HTR-8/SVneo (cell line): ENCODE data around the gene IDUA.

Experiments used
- DNase-seq: peaks from one replicate; pipeline ENCODE4 v3.0.0; 2011; ENCODE audit warnings: low spot score, mixed read lengths; ENCODE audit not compliant: insufficient read length
- FAIRE-seq: peaks from 2 replicates; lab custom pipeline; 2011; peaks lifted over from hg19 to GRCh38; lab: Jason Lieb, UNC

Gene IDUA

DNA sequence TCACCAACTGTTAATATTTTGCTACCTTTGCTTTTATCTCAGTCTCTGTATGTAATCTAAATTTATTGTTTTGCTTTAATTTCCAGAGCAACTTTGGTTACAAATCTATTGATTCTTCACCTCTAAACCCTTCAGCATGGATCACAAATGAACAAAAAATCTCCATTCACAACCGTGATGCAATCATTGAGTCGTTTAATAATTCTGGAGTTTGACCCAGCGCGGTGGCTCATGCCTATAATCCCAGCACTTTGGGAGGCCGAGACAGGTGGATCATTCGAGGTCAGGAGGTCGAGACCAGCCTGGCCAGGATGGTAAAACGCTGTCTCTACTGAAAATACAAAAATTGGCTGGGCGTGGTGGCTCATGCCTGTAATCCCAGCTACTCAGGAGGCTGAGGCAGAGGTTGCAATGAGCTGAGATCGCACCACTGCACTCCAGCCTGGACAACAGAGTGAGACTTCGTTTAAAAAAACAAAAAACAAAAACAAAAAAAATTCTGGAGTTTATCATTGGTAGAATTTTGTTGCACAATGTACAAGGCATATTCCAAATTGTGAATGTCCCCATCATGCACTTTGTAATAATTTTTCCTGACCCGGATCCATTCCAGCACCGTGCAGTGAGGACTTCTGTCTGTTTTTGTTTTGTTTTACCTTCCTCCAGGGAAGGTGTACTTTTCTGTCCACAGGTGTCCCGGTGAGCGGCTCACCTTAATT, 2.3 kb upstream of the IDUA start:
- DNase-seq = no peak
- no peak for FAIRE-seq

GRCh38 chr4:985123-985830, 1.6 kb upstream of the IDUA start:
- DNase-seq (no peak), FAIRE-seq (no peak)

DNA sequence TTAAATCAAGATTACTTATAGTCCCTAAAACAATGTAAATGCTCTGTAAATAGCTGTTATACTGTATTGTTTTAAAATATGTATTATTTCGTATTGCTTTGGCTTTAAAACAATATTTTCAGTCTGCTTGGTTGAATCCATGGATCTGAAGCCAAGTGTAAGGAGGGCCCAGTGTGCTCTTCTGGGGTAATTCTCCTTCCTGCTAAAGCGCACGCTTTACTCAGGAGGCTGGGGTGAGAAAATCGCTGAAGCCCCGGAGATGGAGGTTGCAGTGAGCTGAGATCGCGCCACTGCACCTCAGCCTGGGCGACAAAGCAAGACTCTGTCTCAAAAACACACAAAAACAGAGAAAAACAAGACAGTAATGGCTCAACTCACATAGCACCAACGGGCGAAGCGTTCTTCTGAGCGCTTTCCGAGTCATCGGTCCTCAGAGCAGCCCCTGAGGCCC, 391 bp upstream of the IDUA start:
- FAIRE-seq (no peak), DNase-seq (no peak)

GRCh38 chr4:987624-988513, 1.0 kb downstream of the IDUA start:
- no peak for DNase-seq
- peak; percentile 82 for FAIRE-seq

DNA sequence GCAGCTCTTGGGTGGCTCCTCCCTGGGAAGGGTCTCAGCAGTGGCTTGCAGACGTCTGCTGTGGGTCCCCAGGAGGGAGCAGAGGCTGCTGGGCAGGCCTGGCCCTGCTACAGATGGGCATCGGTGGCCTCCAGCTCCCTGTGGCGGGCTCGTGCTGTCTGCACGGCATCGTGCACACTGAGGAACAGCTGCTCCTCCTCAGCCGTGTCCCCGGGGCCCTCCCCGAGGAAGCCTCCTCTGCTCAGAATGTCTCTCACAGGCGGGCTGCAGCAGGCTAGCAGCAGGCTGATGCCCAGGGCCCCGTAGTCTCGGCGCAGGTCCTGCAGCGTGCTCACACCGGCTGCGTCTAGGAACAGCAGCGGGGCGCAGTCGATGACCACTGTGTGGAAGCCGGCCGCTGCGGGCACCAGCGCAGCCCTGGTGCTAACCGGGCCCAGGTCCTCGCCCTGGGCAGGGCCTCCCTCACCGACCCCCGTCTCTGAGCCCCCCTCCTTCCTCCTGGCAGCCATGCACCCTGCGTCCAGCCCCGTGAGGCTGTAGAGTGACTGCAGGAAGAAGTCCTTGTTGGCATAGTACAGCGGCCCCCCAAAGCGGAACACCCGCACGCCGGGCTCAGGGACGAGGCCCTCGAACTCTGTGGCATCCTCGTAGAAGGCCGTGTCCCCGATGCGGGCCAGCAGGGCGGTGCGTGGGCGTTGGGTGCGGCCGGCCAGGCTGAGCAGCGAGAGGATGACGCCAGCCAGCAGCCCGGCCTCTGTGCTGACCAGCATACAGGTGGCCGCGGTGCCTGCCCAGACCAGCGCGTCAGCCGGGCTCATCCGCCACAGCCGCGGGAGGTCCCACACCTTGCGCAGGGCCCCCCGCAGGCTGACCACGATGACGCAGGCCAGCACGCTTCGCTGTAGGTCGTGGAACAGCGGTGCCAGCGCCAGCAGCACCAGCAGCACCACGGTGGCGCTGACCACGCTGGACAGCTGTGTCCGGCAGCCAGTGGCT, 2.2 kb downstream of the IDUA start:
- DNase-seq (no peak), FAIRE-seq (no peak)

GRCh38 chr4:989722-990471, 3.1 kb downstream of the IDUA start:
- FAIRE-seq (no peak), DNase-seq (no peak)

- FAIRE-seq = no peak
These were observed 4.0 kb downstream of the IDUA start for GRCh38 chr4:990746-991367.

DNA sequence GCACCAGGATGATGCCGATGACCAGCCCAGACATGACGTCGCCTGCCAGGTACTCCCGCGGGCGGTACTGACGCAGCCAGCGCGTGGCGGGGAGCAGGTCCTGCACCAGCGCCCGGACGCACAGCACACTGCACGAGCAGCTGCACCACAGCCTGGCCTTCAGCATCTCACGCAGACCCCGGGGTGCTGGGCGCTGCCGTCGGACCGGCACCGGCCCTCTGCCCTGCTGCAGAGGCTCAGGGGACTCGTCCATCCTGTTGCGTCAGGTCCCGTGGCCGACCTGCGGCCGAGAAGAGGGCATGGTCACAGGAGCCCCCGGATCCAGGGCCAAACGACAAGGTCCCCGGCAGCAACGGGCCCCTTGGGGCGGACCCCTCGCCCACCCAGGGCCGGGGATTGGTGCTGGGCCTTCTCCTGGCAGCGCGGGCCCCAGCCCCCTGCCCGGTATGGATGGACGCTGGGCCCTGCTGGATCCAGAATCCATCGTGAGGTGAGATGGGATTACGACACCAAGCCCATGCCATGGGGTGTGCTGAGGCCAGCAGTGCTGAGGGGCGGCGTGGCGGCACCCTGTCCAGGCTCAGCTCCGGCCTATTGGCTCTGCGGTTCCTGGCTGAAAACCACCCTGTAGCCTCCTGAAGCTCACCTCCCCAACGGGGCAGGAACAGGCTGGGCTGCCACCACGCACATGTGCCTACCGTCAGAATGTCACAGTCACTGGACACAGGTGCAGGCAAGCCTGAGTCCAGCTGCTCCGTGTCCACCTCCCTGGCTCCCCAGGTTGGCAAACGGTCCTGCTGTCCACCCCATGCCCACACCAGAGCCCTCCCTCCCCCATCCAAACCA, 4.8 kb downstream of the IDUA start:
- DNase-seq (no peak), FAIRE-seq (no peak)

More at GRCh38 chr4:990746-991367, 4.0 kb downstream of the IDUA start:
- no peak for DNase-seq

DNA sequence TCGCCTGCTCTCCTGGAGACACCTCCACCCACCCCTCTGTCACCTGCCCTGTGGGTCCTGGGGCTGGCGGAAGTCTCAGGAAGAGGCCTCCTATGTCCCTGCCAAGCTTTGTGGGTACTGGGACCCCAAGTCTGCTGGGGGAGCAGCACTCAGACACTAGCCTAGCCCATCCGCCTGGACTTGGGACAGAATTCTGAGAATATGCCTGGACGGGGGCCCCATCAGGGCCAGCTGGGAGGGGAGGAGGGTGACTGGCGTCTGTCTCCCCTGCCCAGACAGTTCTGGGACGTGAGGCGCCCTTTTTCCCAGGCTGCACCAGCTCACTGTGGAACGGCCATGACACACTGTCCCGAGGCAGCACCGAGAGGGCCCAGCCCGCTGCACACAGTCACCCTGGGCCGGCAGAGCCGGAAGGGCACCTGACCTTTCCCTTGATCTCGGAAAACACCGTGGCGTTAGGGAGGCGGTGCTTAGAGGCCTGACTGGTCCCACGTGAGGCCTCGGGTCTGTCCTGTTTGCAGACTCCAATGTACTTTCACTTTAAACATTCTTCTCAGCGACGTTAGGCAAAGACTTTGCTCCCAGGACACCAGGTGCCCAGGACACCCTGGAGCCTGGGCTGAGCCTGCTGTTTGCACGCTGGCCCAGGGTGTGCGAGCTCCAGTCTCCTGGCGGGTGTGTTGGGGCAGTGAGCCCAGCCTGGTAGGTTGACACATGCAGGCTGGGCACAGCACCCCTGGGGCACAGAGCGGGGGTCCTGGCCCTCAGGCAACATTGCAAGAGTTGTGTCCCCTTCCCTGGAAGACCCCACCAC, 5.7 kb downstream of the IDUA start:
- DNase-seq (no peak), FAIRE-seq (no peak)

DNA sequence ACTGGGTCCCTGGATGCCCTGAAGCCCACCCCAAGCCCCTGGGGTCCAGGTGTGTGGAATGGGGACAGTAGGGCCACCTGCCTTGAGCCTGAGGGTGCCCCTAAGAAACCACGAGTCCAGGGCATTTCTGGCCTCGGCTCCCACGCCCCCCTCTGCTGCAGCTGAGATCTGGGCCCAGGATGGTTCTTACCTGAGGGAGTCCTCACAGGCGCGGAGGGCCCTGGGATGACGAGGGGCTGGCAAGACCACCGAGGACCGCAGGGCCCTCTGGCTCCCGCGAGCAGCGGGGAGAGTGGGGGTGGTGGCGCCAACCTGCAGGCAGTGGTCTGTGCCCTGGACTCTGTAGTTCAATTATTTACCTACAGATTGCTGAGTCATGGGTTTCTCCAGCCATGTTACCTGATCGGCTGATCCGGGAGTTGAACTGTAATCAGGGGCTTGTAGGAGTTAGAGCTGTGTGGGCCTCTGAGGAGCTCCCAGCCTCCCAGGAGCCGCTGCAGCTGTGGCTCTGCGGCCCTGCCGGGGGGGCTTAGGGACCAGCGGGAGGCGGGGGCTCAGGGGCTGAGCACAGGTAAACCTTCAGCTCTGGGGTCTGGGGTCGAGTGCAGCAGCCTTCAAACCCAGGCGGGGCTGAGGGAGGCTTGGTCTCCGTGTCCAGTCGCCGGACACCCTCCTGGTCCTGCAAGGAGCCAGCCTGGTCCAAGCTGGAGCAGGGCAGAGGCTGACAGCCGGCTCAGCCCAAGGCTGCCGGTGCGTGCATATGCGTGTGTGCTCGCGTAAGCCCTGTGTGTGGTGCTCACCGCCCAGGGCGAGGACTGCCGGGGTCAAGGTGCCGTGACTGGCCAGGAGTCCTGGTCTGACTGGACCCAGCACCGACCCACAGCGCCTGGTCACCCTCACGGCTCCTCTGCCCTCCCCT, 6.5 kb downstream of the IDUA start, which contains the start of gene SLC26A1:
Gene SLC26A1, minus strand, starts transcription at position 294 of the 919 bp plus-strand sequence. CDS start 1,701 bp downstream, outside the sequence.
- FAIRE-seq (no peak), DNase-seq (no peak)

DNA sequence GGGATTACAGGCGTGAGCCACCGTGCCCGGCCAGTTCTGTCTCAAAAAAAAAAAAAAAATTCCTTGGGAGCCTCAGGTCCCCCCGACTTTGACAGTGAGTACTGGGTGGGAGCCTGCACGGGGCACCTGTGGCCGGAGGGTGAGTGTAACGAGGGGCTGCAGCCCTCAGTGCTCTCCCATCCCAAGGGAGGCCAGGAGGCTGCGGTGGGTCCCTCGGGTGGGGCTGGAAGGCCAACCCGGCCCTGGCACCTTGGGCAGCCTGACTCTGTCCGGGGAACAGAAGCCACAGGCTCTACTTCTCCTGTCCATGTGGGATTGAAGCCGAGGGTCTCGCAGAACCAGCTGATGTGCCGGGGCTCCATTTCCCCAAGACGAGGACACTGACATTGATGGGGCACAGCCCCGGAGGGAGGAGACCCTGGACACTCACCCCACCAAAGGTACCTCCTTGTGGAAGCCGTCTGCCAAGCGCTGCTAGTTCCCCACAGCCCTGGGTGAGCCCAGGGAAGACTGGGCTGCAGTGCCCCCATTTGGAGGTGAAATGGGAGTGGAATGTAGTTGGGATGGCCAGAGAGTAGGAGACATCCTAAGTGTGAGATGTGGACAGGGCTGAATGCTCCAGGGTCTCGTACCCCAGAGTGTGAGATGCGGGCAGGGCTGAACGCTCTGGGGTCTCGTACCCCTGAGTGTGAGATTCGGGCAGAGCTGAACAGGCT, 8.6 kb downstream of the IDUA start:
- no peak for DNase-seq
- no peak for FAIRE-seq

DNA sequence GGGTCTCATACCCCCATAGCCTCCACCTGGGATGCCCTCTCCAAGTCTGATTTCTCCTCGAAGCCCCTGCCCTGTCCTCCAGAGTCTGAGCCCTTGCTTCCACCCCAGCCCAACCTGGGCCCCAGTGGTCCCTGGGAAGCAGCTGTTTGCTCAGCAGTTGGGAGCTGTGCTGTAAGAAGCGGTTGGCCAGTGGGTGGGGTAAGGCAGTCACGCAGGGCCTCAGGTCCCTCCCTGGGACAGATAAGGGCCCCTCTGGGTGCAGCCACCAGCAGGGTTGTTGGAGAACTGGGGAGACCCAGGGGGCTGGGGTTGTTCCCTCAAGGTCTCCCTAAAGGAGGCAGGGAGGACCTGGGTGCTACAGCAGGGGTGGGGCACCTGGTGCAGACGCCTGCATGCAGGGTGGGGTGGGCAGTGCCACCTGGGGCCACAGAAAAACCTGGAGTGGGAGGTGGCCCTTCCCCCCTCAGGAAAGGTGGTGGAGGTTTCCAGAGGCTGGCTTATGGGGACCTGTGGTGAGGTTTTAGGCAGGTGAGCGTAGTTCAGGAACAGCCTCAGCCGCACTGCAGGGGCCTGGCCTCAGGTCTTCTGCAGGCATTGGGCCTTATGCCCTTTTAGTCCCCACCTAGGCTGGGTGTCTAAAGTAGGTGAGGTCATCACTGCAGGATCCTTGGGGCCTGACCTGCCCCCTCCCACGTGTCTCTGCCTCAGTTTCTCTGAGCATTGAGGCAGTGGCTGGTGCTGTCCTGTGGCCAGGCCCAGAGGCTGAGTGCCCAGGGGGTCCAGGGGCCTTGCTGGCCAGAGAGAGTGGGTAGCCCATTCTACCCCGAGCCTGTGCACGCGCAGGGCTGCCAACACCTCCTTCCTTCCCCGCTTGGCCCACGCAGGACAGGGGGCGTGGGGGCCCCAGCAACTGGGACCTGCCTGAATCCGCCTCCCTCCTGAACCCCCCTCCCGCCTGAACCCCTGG, 9.5 kb downstream of the IDUA start:
- no peak for DNase-seq
- FAIRE-seq = no peak

- DNase-seq (no peak), FAIRE-seq (no peak)
These were observed 10.1 kb downstream of the IDUA start for GRCh38 chr4:996997-997374.
